Activated CD4-positive, alpha-beta T cell treated with anti-CD3 and anti-CD28 coated beads, Interleukin-2, amount 10 ng/mL, durations not matched to agents 7 days and 5 days (primary cell): ENCODE measurements around the gene THSD7B. TPM values are rescaled to one million over a fixed set of nuclear protein-coding genes. Genes with fewer than 3 reads are reported as not detected.

Source experiments
- CTCF ChIA-PET: fragments of 350-600 bp; sonication (Branson Sonifier 250); formaldehyde crosslinking; loops from one replicate; lab custom pipeline; 2021; ENCODE audit warnings: antibody characterized with exemption; lab: Charles Lee
- POLR2A ChIA-PET: fragments of 350-600 bp; sonication (Branson Sonifier 250); formaldehyde crosslinking; loops from one replicate; lab custom pipeline; 2021; ENCODE audit warnings: antibody characterized with exemption; lab: Charles Lee
- DNase-seq: peaks from one replicate; pipeline ENCODE4 v3.0.0-alpha.2; 2020
- H3K27ac Mint-ChIP-seq: one replicate; pipeline ENCODE4 v1.8.0; 2021; ENCODE audit warnings: mild to moderate bottlenecking, moderate library complexity, mixed read lengths
- H3K27me3 Mint-ChIP-seq: one replicate; pipeline ENCODE4 v1.8.0; 2021; ENCODE audit warnings: mixed read lengths
- H3K36me3 Mint-ChIP-seq: one replicate; pipeline ENCODE4 v1.8.0; 2021; ENCODE audit warnings: low read depth, mixed read lengths
- H3K4me1 Mint-ChIP-seq: one replicate; pipeline ENCODE4 v1.8.0; 2021; ENCODE audit warnings: mixed read lengths
- H3K4me3 Mint-ChIP-seq: one replicate; pipeline ENCODE4 v1.8.0; 2021; ENCODE audit warnings: mild to moderate bottlenecking, moderate library complexity, mixed read lengths
- H3K9me3 Mint-ChIP-seq: one replicate; pipeline ENCODE4 v1.8.0; 2021; ENCODE audit warnings: mixed read lengths
- total RNA-seq, 2 experiments: library from RNA; stranded (reverse); gene quantifications; one replicate each; pipeline ENCODE4 v1.2.3, GENCODE V29; 2021

THSD7B gene
- total RNA-seq, 2 experiments from 2014 or later, result not detected

GRCh38 chr2:137183206-137183898 lies 418.0 kb downstream of the THSD7B start:
- no peak for DNase-seq
- Mint-ChIP-seq H3K4me1 (no peaks in the 10 kb centered on the region), H3K27ac (no peak overlapping the region), H3K27me3 (no peaks in the 10 kb centered on the region), H3K4me3 (no peak overlapping the region), H3K36me3 (no peaks in the 10 kb centered on the region), H3K9me3 (peaks cover 3% of the 10 kb centered on the region)
- POLR2A ChIA-PET, result no interaction called here
- CTCF ChIA-PET, result no interaction called here

GRCh38 chr2:137185378-137186078 lies 420.2 kb downstream of the THSD7B start:
- CTCF ChIA-PET, result no interaction called here
- no peak overlapping the region for H3K4me3 Mint-ChIP-seq
- POLR2A ChIA-PET, result no interaction called here
- peaks cover 3% of the 10 kb centered on the region for H3K9me3 Mint-ChIP-seq
- no peak for DNase-seq
- no peaks in the 10 kb centered on the region for H3K36me3 Mint-ChIP-seq
- H3K27me3 Mint-ChIP-seq, result no peaks in the 10 kb centered on the region
- no peak overlapping the region for H3K27ac Mint-ChIP-seq
- no peaks in the 10 kb centered on the region for H3K4me1 Mint-ChIP-seq

- H3K9me3 Mint-ChIP-seq, result peaks cover 3% of the 10 kb centered on the region
- H3K27ac Mint-ChIP-seq, result no peak overlapping the region
- H3K27me3 Mint-ChIP-seq, result no peaks in the 10 kb centered on the region
- CTCF ChIA-PET, result no interaction called here
- no peaks in the 10 kb centered on the region for H3K4me1 Mint-ChIP-seq
- H3K4me3 Mint-ChIP-seq, result no peak overlapping the region
- no peak for DNase-seq
- no peaks in the 10 kb centered on the region for H3K36me3 Mint-ChIP-seq
- POLR2A ChIA-PET, result no interaction called here
Observed at GRCh38 chr2:137187216-137187615, 421.9 kb downstream of the THSD7B start.

DNA sequence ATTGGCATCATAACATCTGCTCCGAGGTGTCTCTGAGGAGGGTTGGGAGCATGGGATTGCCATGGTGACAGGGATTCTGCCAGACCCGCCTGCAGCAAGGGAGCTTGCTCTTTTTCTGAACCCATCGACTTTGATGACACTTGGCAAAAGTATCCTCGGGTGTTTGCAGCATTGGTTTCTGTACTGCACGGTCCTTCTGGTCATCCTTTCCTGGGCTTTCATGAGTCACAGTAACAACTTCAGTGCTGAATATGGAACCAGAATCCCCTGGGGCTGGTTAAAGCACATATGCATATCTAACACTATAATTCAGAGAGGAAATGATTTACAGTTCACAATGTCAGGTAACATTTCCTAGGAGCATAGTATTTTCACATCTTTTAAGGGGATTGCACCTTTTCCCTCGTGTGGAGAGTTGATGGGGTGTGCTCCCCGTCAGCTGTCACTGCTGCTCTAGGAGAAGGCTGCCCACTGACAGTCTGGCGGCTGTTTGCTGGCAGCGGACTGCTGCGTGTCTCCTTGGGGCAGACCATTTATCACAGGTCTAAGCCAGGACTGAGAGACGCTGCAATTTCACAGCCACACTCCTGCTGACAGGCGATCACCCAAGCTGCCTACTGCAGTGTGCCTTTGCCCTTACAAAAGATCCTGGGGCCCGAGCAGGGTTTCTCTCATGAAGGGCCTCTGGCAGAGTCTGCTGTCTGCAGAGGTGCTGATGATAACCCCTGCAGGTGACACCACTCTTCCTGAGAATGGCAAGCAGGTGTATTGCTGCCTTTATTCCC lies 425.3 kb downstream of the THSD7B start:
- CTCF ChIA-PET, result no interaction called here
- DNase-seq, result no peak
- H3K27me3 Mint-ChIP-seq, result no peaks in the 10 kb centered on the region
- H3K9me3 Mint-ChIP-seq, result peaks cover 3% of the 10 kb centered on the region
- H3K27ac Mint-ChIP-seq, result no peak overlapping the region
- POLR2A ChIA-PET, result no interaction called here
- no peaks in the 10 kb centered on the region for H3K4me1 Mint-ChIP-seq
- no peak overlapping the region for H3K4me3 Mint-ChIP-seq
- no peaks in the 10 kb centered on the region for H3K36me3 Mint-ChIP-seq

GRCh38 chr2:137192366-137193310 lies 427.3 kb downstream of the THSD7B start:
- ChIA-PET CTCF (no interaction called here), POLR2A (no interaction called here)
- Mint-ChIP-seq H3K27ac (no peak overlapping the region), H3K36me3 (no peaks in the 10 kb centered on the region), H3K4me1 (no peaks in the 10 kb centered on the region), H3K9me3 (no peaks in the 10 kb centered on the region), H3K4me3 (no peak overlapping the region), H3K27me3 (no peaks in the 10 kb centered on the region)
- DNase-seq, result no peak

- Mint-ChIP-seq H3K36me3 (no peaks in the 10 kb centered on the region), H3K9me3 (no peaks in the 10 kb centered on the region)
Observed at GRCh38 chr2:137193401-137193800, 428.1 kb downstream of the THSD7B start.

DNA sequence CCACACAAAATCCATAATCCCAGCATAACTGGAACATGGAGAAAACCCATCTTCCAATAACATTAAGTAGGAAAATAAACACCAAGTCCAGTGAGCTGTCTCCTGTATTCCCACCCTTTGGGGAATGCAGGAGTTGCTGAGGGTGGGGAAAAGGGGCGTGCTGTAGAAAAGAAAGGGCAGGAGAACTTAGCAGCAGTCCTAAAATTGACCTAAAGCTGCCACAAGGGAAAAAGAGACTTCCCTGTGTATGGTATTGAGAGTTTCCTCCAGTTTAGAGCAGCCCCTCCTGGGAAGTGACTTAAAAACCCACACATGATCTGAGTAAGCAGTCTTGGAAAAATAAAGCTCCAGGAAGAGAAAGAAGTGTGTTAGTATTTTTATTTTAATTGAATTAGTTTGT lies 428.8 kb downstream of the THSD7B start:
- CTCF ChIA-PET, result no interaction called here
- DNase-seq, result no peak
- Mint-ChIP-seq H3K4me1 (no peaks in the 10 kb centered on the region), H3K36me3 (no peaks in the 10 kb centered on the region), H3K4me3 (no peak overlapping the region), H3K27ac (no peak overlapping the region), H3K27me3 (no peaks in the 10 kb centered on the region), H3K9me3 (no peaks in the 10 kb centered on the region)
- POLR2A ChIA-PET, result no interaction called here

More at GRCh38 chr2:137193401-137193800, 428.1 kb downstream of the THSD7B start:
- Mint-ChIP-seq H3K27me3 (no peaks in the 10 kb centered on the region), H3K27ac (no peak overlapping the region), H3K4me1 (no peaks in the 10 kb centered on the region), H3K4me3 (no peak overlapping the region)
- DNase-seq, result no peak
- CTCF ChIA-PET, result no interaction called here
- POLR2A ChIA-PET, result no interaction called here

DNA sequence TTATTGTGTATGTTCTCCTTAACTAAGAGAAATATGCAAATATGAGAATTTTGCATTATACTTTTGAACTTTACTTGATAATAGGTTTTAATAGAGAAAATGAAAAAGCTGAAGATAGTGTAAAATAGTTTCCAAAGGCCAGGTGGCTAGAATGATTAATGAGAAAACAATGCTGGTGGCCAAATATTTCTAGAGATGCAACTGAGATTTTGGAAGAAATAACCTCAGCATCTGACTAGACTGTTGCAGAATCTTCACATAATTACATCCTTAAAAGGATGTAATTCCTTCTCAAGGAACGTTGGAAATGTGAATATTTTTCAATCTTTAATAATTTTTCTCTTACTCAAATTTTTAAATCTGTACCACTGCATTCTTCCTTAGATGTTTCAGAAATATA lies 434.4 kb downstream of the THSD7B start:
- H3K36me3 Mint-ChIP-seq, result no peaks in the 10 kb centered on the region
- no peak overlapping the region for H3K4me3 Mint-ChIP-seq
- H3K27me3 Mint-ChIP-seq, result no peaks in the 10 kb centered on the region
- no peak overlapping the region for H3K27ac Mint-ChIP-seq
- POLR2A ChIA-PET, result no interaction called here
- no peaks in the 10 kb centered on the region for H3K9me3 Mint-ChIP-seq
- CTCF ChIA-PET, result no interaction called here
- no peaks in the 10 kb centered on the region for H3K4me1 Mint-ChIP-seq
- no peak for DNase-seq

DNA sequence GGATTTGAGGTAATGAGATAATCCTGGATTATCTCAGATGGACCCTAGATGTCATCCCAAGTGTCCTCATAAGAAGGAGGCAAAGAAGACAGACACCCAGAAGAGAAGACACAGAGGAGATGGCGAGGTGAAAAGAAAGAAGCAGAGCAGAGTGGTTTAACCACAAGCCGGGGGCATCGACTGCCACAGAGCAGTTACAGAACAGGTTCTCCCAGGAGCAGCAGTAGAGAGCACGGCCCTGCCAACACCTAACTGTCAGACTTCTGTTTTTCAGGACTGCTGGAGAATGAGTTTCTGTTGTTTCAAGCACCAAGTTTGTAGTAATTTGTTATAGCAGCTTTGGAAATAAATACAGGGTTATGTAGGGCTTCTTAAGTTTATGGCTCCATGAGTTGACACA lies 437.0 kb downstream of the THSD7B start:
- Mint-ChIP-seq H3K27me3 (no peaks in the 10 kb centered on the region), H3K4me3 (no peak overlapping the region), H3K4me1 (no peaks in the 10 kb centered on the region), H3K9me3 (no peaks in the 10 kb centered on the region), H3K27ac (no peak overlapping the region), H3K36me3 (no peaks in the 10 kb centered on the region)
- no peak for DNase-seq
- ChIA-PET POLR2A (no interaction called here), CTCF (no interaction called here)

DNA sequence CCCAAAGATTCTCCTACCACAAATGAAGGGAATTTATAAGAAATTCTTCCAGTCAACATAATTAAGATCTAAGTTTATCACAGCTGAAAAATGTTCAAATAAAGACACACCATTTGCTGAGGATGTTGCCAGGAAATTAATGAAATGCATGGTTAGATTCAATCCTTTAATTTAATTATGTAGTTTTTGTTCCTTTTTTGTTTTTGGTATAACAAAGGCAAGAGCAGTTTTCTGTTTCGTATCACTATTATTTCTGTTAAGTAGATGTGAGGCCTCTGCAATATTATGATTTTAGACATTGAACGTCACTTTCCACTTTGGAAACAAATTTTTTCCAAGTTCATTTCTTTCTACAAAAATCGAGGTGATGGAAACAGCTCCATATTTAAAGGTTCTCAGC lies 440.0 kb downstream of the THSD7B start:
- H3K9me3 Mint-ChIP-seq, result no peaks in the 10 kb centered on the region
- no peaks in the 10 kb centered on the region for H3K27me3 Mint-ChIP-seq
- no peak overlapping the region for H3K27ac Mint-ChIP-seq
- ChIA-PET CTCF (no interaction called here), POLR2A (no interaction called here)
- H3K36me3 Mint-ChIP-seq, result no peaks in the 10 kb centered on the region
- H3K4me1 Mint-ChIP-seq, result no peaks in the 10 kb centered on the region
- no peak for DNase-seq
- H3K4me3 Mint-ChIP-seq, result no peak overlapping the region

GRCh38 chr2:137206069-137206468 lies 440.7 kb downstream of the THSD7B start:
- Mint-ChIP-seq H3K27ac (no peak overlapping the region), H3K4me1 (no peaks in the 10 kb centered on the region), H3K4me3 (no peak overlapping the region), H3K27me3 (no peaks in the 10 kb centered on the region), H3K36me3 (no peaks in the 10 kb centered on the region), H3K9me3 (no peaks in the 10 kb centered on the region)
- POLR2A ChIA-PET, result no interaction called here
- CTCF ChIA-PET, result no interaction called here
- no peak for DNase-seq

GRCh38 chr2:137207030-137207429 lies 441.7 kb downstream of the THSD7B start:
- no peak overlapping the region for H3K4me3 Mint-ChIP-seq
- ChIA-PET POLR2A (no interaction called here), CTCF (no interaction called here)
- no peaks in the 10 kb centered on the region for H3K36me3 Mint-ChIP-seq
- no peaks in the 10 kb centered on the region for H3K9me3 Mint-ChIP-seq
- no peaks in the 10 kb centered on the region for H3K4me1 Mint-ChIP-seq
- no peak for DNase-seq
- no peaks in the 10 kb centered on the region for H3K27me3 Mint-ChIP-seq
- no peak overlapping the region for H3K27ac Mint-ChIP-seq
